HL-60/S4 treated with retinoic acid at 250 ng/mL for 4 days and 3 days (cell line): Measurements from ENCODE around the gene INCA1.
"Not testable (repeated sequence)": the region's sequence is repeated elsewhere in the genome, so short reads cannot be mapped to it uniquely, and the experiment has no call there.

Source experiments
- in situ Hi-C: fragments of 300-500 bp; cut with MboI; formaldehyde crosslinking; loops from 2 replicates; pipeline ENCODE4 v1.7.0; 2022; ENCODE audit warnings: low sequenced_read_pairs

The INCA1 gene

GRCh38 chr17:4997302-4998026, at the start of gene INCA1, which contains the start of gene KIF1C:
INCA1 (minus strand) TSS chr17:4997522; CDS start chr17:4994437, 3,085 bp downstream.
KIF1C (plus strand) TSS chr17:4997950; CDS start chr17:5000247, 2,297 bp downstream.
- in situ Hi-C loops: no loop called here

- in situ Hi-C loops: no loop called here
These were observed 48.2 kb upstream of the INCA1 start for GRCh38 chr17:5045496-5045895.

DNA sequence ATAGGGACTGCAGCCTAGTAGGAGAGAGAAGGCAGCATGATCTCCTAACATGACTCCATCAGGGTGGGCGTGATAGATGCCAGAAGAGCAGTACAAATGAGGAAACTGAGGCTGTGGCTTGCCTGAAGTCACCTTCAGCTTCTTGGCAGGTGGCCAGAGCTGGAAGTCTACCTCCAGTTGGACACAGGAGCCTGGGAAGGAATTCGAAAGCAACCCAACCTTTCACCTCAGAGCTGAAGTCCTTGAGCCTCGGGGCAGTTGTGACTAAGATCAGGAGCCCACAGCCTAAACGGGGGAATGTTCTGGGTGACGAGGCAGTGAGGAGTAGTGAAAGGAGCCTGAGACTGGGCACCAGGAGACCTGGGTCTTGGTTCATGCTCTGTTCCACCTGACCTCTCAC, 47.3 kb upstream of the INCA1 start:
- in situ Hi-C loops: no loop called here

GRCh38 chr17:5043524-5043923, 46.2 kb upstream of the INCA1 start:
- in situ Hi-C loops: no loop called here

GRCh38 chr17:5042157-5043022, 45.1 kb upstream of the INCA1 start:
- in situ Hi-C loops: no loop called here

DNA sequence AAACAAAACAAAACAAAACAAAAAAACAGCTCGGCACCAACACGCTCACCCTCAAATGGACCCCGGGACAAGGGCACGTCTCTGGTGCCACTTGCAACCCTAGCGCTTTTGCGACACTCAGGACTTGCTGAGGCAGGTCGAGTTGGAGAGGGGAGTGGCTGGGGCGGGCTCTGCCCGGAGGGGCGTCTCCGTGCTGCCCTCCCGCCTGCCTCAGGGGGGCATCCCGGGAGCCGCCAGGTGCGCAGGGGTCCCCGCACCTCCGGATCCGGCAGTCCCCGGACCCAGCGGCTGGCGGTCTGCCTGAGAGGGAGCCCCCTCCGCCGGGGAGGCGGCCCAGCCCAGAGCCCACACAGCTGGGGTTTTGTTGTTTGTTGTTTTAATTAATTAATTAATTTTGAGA, 38.0 kb upstream of the INCA1 start, which contains the start of gene SLC52A1:
Gene SLC52A1, minus strand, starts transcription at position 112 of the 400 bp plus-strand sequence. CDS start 820 bp downstream, outside the sequence.
- in situ Hi-C loops: no loop called here

DNA sequence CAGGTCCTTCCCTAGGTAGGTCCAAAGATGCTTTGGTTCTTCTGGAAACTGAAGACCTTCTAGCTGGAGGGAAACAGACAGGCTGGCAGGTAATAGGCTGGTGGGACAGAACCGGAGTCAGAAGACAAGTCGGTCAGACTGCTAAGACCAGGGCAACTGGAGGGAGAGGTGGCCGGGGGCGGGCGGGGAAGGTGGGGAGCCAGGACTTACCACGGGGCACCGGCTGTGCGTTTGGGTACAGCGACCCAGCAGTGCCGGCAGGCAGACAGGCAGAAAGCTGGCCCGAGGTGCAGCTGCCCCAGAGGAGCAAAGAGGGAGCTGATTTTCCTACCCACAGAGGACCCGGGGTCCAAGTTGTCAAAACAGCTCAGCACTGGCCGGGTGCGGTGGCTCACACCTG, 37.3 kb upstream of the INCA1 start:
- in situ Hi-C loops: no loop called here

GRCh38 chr17:5034063-5034462, 36.7 kb upstream of the INCA1 start:
- in situ Hi-C loops: no loop called here

DNA sequence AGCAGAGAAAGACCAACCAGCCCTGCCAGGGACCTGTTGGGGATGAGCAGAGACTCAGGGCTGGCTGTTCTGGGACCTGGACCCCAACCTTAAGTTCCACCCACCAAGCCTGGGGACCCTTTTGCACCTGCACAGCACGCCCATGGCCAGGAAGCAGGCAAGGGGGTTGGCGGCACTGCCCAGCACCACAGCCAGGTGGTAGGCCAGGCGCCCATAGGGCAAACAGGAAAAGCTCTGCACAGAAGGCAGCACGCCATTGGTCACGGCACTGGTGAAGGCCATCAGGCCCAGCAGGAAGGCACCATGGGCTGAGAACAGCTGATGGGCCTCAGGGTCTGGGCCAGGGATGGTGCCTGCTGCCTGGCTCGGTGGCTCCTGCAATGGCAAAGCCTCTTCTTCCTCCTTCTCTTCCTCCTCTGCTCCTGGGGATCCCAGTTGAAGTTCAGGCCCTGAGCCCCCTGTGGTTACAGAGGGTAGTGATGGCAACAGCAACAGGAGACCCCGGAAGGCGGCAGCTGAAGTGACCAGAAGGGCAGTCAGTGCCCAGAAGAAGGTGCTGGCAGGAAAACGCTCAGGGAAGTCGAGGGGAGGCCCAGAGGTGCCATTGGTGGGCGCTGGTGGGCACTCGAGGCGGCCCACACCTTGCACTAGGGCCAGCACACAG, 36.2 kb upstream of the INCA1 start:
- in situ Hi-C loops: no loop called here

GRCh38 chr17:5032865-5033264, 35.5 kb upstream of the INCA1 start:
- in situ Hi-C loops: no loop called here

DNA sequence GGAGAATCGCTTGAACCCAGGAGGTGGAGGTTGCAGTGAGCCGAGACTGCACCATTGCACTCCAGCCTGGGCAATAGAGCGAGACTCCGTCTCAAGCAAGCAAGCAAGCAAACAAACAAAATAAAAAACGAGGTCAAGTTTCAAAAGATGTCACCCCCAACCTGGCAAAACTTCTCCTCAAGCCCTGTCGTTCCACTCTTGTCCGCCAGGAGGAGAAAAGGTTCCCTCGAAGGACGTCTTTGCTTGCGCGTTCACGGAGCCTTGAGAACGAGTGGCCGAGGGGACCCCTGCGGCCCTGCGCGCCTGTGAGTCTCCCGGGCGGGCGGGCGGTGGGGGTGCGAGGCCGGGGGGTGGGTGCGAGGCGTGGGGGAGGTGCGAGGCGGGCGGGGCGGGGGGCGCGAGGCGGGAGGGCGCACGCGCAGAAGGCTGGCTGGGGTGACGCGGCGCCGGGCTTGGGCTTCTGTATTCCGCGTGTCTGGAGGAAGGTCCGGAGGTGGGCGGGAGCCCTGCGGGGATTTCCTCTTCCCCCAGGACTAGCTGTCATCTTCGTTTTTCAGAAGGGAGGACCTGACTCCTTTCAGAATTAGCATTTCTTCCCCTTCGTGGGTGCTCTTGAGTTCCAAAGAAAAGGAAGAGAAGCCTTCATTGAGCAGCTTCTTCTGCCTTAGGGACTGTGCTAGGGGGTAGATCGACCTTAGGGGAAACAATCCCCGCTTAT, 34.2 kb upstream of the INCA1 start:
- in situ Hi-C loops: no loop called here

DNA sequence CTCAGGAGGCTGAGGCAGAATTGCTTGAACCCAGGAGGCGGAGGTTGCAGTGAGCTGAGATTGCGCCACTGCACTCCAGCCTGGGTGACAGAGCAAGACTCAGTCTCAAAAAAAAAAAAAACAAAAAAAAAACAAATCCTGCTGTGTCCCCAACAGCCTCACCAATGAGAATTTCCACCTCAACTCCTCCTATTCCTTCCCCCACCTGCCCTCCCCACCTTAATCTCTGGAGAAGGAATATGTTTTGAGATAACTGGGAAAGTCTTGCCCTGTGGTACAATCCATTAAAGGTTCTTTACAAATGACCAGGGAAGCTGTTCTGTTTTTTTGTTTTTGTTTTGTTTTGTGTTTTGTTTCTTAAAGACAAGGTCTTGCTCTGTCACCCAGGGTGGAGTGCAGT, 32.8 kb upstream of the INCA1 start:
- in situ Hi-C loops: not testable (repeated sequence)

- in situ Hi-C loops: no loop called here
These were observed 30.6 kb upstream of the INCA1 start for GRCh38 chr17:5027916-5028315.

DNA sequence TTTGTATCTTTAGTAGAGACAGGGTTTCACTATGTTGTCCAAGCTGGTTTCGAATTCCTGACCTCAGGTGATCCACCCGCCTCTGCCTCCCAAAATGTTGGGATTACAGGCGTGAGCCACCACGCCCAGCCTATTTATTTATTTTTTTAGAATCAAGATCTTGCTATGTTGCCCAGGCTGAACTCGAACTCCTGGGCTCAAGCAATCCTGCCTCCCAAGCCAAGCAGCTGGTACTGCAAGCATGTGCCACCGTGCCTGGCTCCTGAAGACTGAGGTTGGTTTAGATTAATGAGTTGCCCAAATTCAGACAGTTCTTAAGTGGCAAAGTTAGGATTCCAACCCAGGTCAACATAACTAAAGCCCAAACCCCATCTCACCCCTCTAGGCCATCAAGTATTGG, 30.0 kb upstream of the INCA1 start:
- in situ Hi-C loops: no loop called here

DNA sequence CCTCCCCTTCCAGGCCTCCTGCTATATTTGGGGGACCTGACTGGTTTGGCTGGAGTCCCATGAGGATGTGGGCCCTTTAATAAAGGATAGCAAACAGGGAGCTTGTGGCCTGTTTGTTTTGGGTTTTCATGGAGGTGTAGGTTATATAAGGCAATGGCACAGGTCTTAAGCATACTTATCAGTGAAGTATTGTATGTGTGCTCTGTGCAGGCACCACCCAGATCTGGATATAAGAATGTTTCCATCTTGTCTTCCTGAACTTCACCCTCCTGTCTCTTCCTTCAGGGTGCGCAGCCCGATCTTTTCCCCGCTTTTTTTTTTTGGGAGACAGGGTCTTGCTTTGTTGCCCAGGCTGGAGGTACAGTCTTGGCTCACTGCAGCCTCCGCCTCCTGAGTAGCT, 27.3 kb upstream of the INCA1 start:
- in situ Hi-C loops: no loop called here

DNA sequence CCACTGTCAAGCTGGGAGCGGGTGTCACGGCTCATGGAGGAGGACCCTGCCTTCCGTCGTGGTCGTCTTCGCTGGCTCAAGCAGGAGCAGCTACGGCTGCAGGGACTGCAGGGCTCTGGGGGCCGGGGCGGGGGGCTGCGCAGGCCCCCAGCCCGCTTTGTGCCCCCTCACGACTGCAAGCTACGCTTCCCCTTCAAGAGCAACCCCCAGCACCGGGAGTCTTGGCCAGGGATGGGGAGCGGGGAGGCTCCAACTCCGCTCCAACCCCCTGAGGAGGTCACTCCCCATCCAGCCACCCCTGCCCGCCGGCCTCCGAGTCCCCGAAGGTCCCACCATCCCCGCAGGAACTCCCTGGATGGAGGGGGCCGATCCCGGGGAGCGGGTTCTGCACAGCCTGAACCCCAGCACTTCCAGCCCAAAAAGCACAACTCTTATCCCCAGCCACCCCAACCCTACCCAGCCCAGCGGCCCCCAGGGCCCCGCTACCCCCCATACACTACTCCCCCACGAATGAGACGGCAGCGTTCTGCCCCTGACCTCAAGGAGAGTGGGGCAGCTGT, 26.3 kb upstream of the INCA1 start:
- in situ Hi-C loops: no loop called here

DNA sequence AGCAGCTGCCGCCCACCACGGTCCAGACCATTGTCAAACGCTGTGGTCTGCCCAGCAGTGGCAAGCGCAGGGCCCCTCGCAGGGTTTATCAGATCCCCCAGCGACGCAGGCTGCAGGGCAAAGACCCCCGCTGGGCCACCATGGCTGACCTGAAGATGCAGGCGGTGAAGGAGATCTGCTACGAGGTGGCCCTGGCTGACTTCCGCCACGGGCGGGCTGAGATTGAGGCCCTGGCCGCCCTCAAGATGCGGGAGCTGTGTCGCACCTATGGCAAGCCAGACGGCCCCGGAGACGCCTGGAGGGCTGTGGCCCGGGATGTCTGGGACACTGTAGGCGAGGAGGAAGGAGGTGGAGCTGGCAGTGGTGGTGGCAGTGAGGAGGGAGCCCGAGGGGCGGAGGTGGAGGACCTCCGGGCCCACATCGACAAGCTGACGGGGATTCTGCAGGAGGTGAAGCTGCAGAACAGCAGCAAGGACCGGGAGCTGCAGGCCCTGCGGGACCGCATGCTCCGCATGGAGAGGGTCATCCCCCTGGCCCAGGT, 24.9 kb upstream of the INCA1 start:
- in situ Hi-C loops: no loop called here

GRCh38 chr17:5020502-5021023, 23.2 kb upstream of the INCA1 start:
- in situ Hi-C loops: no loop called here

DNA sequence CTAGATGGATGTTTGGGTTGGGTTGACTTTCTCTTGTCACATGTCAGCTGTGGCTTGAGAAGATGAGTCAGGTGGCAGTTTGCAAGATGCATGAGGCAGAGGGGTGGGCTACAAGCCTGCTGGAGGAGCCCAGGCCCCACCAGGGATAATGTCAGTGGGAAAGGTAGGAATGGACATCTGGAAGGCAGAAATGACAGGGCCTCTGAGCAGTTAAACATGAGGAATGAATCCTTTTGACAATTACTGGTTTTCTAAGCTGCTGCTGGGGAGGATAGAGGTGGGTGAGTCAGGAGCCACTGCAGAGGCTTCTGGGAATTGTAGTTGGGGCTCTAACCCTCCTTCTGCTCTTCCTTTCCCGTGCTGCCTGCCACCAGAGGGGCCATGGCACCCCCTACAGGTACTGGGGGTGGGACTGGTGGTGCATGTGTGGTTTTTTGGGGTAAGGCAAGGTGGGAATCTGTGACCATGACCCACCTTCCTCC, 22.2 kb upstream of the INCA1 start:
- in situ Hi-C loops: no loop called here

DNA sequence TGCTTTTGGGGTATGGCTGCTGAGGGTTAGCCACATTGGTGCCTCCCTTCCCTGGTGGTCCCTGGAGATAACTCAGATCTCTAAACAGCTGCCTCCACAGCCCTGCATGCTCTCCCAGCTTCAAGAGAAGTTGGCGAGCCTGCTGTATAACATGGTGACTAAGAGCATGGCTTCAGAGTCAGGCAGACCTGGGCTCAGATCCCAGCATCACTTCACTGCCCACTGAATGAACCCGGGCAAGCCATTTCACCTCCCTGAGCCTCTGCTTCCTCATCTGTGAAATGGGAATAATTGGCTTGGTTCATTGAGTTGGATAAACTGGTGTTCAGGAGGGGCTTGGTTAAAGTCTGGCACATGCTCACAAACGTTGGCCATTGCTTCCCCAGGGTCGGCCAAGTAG, 17.0 kb upstream of the INCA1 start:
- in situ Hi-C loops: no loop called here
